D341Med (cell line): ENCODE data around the gene VWF.
"Not testable (repeated sequence)": the region's sequence is repeated elsewhere in the genome, so short reads cannot be mapped to it uniquely, and the experiment has no call there.

ENCODE experiments used
- DNase-seq: peaks from one replicate; pipeline ENCODE4 v3.0.0; 2012; ENCODE audit warnings: low spot score

VWF gene

DNA sequence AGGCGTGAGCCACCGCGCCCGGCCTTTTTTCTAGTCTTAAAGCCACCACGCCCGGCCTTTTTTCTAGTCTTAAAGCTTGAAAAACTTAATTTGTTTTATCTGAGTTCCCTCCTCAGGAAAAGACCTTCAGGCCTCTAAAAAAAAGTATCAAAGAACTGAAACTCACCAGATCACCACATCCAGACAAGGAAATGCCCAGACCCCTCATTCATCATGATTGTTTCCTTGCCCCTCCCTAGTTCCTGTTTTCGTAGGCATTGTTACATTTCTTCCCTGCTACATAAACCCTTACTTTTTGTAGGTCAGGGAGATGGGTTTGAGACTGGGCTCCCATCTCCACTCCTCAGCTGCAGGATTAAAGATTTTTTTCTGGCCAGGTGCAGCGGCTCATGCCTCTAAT is 21.1 kb upstream of the VWF start:
- DNase-seq: no peak

DNA sequence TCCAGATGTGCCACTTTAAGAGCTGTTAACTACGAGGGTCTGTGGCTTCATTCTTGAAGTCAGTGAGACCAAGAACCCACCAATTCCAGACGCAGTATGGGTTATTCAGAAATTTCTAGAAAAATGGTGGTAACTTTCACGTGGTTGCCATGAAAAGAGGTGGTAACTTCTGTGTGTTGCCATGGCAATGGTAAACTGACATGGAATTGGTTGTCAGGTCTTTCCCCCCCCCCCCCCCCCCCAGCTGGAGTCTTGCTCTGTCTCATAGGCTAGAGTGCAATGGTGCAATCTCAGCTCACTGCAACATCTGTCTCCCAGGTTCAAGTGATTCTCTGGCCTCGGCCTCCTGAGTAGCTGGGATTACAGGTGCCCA is 18.8 kb upstream of the VWF start:
- no peak for DNase-seq

DNA sequence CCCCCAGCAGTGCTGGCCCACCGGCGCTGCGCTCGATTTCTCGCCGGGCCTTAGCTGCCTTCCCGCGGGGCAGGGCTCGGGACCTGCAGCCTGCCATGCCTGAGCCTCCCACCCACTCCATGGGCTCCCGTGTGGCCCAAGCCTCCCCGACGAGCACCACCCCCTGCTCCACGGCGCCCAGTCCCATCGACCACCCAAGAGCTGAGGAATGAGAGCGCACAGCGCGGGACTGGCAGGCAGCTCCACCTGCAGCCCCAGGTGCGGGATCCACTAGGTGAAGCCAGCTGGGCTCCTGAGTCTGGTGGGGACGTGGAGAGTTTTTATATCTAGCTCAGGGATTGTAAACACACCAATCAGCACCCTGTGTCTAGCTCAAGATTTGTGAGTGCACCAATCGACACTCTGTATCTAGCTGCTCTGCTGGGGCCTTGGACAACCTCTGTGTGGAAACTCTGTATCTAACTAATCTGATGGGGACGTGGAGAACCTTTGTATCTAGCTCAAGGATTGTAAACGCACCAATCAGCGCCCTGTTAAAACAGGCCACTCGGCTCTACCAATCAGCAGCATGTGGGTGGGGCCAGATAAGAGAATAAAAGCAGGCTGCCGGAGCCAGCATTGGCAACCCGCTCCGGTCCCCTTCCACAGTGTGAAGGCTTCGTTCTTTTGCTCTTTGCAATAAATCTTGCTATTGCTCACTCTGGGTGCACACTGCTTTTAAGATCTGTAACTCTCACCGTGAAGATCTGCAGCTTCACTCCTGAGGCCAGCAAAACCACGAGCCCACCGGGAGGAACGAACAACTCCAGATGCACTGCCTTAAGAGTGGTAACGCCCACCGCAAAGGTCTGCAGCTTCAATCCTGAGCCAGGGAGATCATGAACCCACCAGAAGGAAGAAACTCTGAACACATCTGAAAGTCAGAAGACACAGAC is 18.2 kb upstream of the VWF start:
- not testable (repeated sequence) for DNase-seq

DNA sequence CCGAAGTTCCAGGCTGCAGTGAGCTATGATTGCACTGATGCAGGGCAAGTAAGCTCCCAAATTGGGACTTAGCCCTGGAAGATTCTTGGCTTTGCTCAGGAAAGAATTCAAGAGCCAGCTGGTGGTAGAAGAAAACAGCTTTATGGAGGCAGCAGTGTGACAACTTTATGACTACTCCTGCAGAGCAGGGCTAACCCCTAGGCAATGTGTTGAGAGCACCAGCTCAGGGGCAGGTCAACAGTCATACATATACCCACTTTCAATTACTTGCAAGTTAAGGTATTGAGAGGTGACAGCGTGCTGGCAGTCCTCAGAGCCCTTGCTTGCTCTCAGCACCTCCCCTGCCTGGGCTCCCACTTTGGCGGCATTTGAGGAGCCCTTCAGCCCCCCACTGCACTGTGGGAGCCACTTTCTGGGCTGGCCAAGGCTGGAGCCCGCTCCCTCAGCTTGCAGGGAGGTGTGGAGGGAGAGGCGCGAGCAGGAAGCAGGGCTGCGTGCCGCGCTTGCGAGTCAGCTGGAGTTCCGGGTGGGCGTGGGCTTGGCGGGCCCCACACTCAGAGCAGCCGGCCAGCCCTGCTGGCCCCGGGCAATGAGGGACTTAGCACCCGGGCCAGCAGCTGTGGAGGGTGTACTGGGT is 17.4 kb upstream of the VWF start:
- DNase-seq: not testable (repeated sequence)

DNA sequence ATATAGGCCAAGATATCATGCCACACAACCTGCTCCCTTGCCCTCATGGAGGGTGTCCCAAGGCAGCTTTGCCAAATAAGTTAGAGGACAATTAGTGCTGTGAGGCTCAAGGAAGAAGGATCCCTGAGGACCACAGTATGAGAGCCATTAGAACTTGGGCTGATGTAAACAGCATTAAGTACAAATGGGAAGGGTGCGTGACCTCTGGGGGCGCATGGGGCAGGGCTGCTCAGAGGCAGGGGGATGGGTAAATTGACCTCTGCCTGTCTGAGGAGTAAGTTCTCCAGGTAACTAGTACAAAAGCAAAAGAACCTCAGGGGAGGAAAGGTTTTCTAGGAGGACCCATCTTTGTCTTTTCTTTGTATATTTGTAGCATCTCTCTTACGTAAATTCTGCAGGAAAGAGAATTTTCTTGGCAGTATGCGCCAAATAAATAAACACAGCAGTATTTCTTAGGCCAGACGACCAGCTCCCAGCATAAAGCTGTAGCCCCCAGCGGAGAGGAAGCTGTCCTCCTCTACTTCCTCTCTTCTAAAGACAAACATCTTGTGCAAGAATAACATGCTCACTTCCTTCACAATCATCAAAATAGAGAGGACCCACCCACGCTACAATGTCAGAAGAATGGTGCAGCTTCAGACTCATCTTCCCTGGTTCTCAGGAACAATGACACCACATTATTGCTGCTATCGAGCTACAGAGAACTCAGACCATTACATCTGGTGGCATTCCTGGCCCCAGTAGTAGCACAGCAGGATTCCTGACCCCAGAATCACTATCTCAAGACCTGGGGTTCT is 16.4 kb upstream of the VWF start:
- DNase-seq: no peak

DNA sequence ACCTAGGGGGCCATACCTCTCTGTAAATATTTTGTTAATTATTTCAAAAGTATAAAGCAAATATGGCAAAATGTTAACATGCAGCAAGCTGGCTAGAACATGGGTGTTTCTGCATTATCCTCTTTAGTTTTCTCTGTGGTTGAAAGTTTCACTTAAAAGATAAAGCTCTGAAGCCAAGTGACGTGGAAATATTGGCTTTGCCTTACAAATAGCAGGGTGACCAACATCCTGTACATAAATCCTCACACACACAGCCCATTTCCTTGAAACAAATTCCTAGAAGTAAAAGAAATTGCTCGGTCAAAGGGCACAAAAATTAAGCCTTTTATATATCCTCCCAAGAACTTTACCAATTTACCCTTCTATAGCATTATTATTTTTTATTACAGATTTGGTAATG is 10.6 kb upstream of the VWF start:
- DNase-seq: no peak

DNA sequence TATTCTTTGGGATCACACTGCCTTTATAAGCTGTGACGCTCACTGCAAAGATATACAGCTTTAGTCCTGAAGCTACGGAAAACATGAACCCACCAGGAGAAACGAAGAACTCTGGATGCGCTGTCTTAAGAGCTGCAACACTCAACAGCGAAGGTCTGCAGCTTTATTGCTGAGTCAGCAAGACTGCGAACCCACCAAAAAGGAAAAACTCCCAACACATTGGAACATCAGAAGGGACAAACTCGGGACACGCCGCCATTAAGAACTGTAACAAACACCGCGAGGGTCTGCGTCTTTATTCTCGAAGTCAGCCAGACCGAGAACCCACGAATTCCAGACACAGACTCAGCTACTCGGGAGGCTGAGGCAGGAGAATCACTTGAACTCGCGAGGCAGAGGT is 9.2 kb upstream of the VWF start:
- no peak for DNase-seq

DNA sequence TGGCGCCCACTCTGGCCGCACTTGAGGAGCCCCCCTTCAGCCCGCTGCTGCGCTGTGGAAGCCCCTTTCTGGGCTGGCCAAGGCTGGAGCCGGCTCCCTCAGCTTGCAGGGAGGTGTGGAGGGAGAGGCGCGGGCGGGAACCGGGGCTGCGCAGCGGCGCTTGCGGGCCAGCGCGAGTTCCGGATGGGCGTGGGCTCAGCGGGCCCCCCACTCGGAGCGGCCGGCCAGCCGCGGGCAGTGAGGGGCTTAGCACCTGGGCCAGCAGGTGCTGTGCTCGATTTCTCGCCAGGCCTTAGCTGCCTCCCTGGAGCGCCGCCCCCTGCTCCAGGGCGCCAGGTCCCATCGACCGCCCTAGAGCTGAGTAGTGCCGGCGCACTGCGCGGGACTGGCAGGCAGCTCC is 8.0 kb upstream of the VWF start:
- no peak for DNase-seq

DNA sequence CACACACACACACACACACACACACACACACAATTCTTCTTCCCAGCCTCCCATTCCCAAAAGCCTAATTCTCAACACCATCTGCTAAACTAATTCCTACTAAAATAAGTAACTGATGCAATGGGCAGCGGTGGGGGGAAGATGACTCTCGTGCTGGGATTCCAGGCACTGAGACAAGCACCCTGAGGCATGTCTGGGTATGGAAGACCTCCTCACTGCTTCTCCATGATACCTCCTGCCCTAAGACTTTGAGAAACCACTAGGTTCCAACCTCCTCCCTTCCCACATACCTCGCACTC is 789 bp upstream of the VWF start:
- no peak for DNase-seq

DNA sequence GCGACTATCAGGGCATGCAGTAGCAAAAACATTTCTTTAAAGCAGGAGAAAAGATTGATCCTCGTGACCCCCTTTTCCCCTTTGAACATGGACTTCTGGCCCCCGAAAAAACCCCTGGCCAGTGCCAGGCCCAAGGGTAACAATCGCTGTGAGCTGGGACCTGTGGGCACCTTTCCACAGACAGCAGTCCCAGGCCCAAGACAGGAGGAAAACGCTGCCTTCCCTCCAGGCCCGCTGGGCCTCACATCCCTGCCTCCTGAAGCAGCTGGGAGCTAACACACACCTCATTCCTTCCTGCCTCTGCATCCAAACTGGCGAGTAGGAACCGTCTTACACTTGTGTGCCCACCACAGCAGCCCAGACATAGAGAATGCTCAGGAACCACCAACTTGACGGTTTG is 1.2 kb downstream of the VWF start:
- DNase-seq: no peak

DNA sequence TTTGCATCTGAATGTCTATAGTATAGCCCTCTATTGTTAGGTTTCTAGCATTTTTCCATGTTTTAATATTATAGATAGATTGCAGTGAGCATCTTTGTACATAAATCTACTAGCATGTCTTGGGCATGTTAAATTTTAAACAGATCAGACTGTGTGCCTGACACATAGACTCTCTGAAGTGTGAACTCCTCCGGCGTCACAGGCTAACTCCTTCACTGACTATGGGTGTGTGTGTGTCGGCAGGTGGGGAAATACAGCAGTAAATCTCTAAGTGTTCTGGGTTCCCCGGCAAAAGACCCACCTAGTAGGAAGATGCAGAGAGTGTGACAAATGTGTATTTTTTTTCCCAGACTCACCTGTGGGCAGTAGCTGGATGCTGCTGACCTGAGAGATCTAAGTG is 2.3 kb downstream of the VWF start:
- DNase-seq: no peak

DNA sequence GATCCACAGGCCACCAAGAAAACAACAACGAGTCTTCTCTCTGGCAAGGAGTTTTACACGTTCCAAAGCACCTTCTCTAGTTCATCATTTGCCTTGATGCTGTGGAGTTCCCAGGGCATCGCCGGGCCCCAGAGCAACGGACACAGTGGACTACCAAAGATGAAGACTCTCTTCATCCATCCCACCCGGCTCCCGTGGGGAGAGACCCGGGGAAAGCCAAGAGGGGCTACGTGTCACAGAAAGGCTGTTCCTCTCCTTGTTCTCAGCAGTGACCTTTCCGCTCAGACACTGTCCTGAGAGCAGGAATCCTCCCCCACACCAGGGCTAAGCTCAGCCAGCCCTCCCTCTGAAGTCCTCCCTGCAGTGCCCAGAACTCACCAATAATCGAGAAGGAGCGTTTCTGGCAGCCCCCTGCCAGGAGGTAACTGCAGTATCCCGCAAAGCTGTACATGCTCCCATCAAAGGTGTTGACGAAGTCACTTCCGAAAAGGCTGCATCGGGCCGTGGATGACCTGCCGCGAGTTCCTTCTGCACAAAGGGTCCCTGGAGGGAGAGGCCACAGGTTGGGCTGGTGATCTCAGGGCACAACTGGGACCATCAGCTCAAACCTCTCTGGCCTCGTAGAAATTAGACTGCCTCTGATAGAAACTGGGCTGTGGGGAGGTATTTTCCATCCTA is 3.5 kb downstream of the VWF start:
- DNase-seq: no peak

DNA sequence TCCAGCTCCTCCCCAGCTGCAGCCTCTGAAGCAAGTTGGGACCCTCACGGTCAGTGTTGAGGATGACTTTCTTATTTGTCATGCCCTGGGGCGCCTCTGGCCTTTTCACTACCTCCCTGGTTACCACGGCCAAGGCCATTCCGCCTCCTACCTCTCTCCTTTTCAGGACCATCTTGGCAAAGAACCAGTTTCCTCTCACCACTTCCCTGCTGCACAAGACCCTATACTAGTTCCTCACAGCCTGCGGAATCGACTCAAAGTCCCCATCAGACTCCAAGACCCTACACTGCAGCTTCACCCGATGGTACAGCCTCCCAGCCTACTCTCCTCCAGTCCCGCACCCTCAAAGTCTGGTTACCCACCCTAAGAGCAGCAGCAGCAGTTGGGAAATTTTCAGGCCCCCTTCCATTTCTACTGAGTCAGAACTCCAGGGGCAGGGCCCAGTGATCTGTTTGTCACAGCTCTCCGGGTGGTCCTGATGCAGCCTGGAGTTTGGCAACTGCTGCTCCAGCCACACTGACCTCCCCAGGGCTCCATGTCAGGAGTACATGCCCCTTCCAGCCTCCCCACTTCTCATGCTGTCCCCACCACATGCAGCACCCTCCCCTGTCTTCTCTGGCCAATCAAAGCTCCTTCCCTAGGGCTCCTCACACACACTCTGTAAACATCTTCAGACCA is 5.4 kb downstream of the VWF start:
- no peak for DNase-seq

DNA sequence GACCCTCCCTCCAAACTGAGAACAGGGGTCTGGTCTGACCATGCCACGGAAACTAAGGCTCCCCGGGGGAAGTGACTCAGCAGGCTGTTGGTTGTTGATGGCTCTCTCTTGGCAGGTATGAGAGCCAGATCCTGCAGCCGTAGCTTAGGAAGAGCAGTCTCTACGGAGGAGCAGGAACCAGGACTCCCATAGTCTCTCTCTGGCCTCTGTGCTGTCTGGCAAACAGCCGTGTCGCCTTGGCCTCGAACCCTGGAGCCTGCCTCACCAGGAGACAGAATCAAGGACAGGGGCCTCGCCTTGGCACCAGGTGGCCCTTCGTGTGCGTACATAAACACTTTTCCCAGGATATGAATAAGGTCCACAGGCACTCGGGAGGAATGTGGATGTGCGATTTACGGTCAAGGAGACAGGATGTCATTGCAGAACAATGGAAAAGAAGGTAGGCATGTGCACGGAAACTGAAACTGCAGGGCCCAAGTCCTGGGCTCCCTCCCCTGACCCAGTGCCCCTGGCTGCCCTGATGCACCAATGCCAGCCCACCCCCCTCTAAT is 7.9 kb downstream of the VWF start:
- no peak for DNase-seq

DNA sequence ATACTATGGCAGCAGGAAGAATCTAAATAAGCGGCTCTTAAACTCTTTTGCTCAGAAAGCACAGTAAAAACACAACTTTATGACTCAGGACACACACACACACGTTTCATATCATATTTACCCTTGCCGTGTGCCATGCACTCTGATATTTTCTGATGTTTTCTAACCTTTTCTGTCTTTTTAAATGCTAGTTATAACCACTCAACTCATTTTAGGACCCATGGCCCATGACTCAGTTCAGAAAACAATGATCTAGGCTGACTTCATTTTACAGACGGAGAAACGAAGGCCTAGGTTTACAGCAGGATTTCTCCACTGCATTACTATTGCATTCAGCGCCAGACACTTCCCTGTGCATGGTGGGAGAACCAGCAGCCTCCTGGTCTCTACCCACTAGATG is 9.1 kb downstream of the VWF start:
- no peak for DNase-seq

DNA sequence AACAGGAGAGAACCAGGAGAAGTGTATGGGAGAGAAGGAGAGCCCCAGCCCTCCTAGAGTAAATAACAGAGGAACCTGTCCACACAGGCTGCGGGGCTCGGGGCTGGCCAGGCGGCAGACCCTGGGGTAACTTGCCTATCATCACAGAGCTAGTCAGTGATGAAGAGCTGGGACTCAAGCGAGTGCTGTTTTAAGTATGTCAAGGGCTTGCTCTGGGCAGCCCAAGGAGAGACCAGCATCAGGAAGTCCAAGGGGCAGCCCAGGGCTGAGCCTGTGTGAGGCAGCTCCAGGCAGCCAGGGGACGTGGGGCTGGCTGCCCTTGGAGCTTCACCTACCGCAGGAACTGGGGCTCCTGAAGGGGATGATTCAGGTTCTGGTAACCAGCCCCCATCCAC is 10.0 kb downstream of the VWF start:
- DNase-seq: no peak

DNA sequence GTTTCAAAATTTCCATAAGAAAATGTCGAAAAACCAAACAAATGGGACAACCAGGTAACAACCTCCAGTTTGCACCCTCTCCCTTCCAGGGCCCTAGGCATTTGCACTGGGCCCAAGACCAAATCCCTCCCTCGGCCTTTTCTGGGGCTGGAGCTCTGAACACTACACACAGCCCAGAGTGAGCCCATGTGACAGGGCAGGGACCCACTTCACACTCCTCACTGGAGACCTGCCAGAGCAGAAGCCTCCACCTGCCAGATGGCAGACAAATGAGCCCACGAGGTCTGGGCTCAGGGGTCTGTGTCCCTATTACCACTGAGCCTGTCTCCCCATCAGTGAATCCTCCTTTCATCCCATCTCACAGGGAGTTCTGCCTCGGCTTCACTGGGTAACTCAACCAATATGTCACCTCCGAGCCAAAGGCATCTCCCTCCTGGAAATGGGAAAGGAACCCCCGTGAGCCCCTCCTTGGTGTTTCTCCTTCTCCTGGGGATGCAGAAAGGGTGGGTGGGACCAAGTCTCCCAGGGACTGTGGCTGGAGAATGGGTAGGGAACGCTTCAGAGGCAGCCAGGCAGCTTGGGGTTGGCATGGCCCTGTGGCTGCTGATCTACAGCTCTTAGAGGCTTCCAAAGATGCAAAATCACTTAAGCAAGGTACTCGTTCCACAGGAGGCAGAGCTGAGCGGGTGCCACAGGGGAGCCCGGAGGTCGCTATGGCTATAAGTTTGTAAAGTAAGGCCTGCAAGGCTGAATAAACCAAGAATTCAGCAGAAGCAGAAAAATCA is 10.6 kb downstream of the VWF start:
- no peak for DNase-seq

DNA sequence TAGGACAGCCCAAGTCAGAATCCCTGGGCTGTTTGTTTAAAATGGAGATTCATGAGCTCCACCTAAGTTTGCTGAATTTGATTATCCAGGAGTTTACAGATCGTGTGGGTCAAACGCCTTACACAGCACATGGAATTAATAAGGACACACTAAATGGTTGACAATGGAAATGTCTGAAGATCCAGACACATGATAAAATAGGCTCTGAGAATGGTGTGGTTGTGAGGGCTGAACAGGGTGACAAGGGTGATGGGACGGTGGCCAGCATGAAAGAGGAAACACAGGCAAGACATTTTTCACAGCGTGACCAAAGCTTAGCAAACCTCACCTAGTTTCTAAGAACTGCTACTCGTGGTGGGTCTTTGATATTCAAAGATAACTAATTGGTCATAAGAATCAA is 12.5 kb downstream of the VWF start:
- DNase-seq: no peak

DNA sequence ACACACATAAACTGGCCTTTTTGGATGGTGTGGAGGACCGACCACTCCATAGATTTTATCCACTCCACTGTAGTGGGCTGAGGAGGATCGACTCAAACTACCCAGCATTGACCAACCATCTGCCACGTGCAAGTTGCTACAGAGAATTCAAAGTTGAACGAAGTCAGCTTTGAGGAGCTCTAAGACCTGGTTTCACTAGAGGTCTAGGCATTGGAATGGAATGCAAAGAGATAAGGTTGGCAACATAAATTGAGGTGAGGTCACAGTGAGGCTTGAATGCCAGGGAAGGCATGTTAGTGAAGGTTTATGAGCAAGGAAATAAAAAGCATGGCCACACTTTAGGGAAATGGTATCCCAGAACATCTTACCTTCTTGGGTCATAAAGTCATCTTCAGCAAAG is 14.5 kb downstream of the VWF start:
- no peak for DNase-seq

DNA sequence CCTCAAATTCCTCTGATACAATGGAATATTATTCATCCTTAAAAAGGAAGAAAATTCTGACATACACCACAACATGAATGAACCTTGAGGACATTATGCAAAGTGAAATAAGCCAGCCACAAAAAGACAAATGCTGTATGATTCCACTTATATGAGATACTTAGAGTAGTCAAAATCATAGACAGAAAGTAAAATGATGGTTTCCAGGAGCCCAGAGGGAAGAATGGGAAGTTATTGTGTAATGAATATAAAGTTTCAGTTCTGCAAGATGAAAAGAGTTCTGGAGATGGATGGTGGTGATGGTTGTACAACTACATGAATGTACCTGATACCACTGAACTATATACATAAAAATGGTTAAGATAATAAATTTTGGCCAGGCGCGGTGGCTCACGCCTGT is 18.3 kb downstream of the VWF start:
- no peak for DNase-seq

DNA sequence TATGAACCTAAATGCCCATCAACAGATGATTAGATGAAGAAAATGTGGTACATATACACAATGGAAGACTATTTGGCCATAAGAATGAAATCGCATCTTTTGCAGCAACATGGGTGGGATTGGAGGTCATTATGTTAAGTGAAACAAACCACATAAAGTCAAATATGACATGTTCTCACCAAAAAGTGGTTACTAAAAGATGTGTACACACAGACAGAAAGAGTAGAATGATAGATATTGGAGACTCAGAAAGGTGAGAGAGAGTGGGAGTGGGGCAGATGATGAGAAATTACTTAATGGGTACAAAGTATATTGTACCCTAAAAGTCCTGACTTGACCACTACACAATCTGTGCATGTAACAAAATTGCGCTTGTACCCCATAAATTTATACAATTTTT is 19.6 kb downstream of the VWF start:
- no peak for DNase-seq
